ENCODE measurements around the gene TMEM72. TPM values are rescaled to one million over a fixed set of nuclear protein-coding genes. Genes with fewer than 3 reads are reported as not detected.

TMEM72 gene
- total and polyA plus RNA-seq, 2 of the 13 experiments (the other 11 are each of a cell fraction or from before 2014, with no cell fraction given): 0.04 TPM; not detected in 1

- TF ChIP-seq NFATC3 (CRISPR knock-in tag; IDR thresholded peaks at IDR 0.05) (no peak), MXI1 (IDR thresholded peaks at IDR 0.05; ENCODE audit: borderline replicate concordance, low read depth, low read length) (no peak), RFX1 (IDR thresholded peaks at IDR 0.05) (no peak), HDAC2 (CRISPR knock-in tag; IDR thresholded peaks at IDR 0.05) (peak; percentile 49; the same call in 1 of the 2 replicates), ZNF597 (CRISPR knock-in tag; IDR thresholded peaks at IDR 0.05) (0 out of 2 replicates have a peak, but pooled peaks have one; percentile 15), ZNF687 (CRISPR knock-in tag; IDR thresholded peaks at IDR 0.05) (peak; percentile 64; the same call in 1 of the 2 replicates), ZSCAN5A (CRISPR knock-in tag; IDR thresholded peaks at IDR 0.05; ENCODE audit: borderline replicate concordance) (no peak), RARA (CRISPR knock-in tag; IDR thresholded peaks at IDR 0.05) (peak; percentile 26; the same call in 1 of the 2 replicates), ARNTL (CRISPR knock-in tag; IDR thresholded peaks at IDR 0.05) (no peak), ZSCAN22 (CRISPR knock-in tag; IDR thresholded peaks at IDR 0.05) (no peak), KDM6A (CRISPR knock-in tag; IDR thresholded peaks at IDR 0.05; ENCODE audit: low read depth) (no peak), HNF4A (CRISPR knock-in tag; IDR thresholded peaks at IDR 0.05) (peak; percentile 34; the same call in 1 of the 2 replicates)
- TF ChIP-seq, protein P1, sequence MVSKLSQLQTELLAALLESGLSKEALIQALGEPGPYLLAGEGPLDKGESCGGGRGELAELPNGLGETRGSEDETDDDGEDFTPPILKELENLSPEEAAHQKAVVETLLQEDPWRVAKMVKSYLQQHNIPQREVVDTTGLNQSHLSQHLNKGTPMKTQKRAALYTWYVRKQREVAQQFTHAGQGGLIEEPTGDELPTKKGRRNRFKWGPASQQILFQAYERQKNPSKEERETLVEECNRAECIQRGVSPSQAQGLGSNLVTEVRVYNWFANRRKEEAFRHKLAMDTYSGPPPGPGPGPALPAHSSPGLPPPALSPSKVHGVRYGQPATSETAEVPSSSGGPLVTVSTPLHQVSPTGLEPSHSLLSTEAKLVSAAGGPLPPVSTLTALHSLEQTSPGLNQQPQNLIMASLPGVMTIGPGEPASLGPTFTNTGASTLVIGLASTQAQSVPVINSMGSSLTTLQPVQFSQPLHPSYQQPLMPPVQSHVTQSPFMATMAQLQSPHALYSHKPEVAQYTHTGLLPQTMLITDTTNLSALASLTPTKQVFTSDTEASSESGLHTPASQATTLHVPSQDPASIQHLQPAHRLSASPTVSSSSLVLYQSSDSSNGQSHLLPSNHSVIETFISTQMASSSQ (IDR thresholded peaks at IDR 0.05; ENCODE audit: low read depth): peak; percentile 89
- TF ChIP-seq, protein P1 (CRISPR knock-in tag; IDR thresholded peaks at IDR 0.05; ENCODE audit: borderline replicate concordance): peak; percentile 95
Measured at GRCh38 chr10:44911081-44911540, at the start of gene TMEM72 (continued).
